ENCODE data around the gene GAS2. TPM values are rescaled to one million over a fixed set of nuclear protein-coding genes. Genes with fewer than 3 reads are reported as not detected.

The GAS2 gene
- total RNA-seq, 1 donor from 2014 or later, result 2.1 TPM

Other genes starting within 250 kb of the GAS2 start
- 4.2 and 5.6 TPM in 2 replicates for gene FANCF, start 40.8 kb upstream of the GAS2 start, total RNA-seq
- 3.3 and 4.9 TPM in 2 replicates for gene SVIP, start 163.2 kb downstream of the GAS2 start, total RNA-seq
- gene CCDC179, start 193.9 kb downstream of the GAS2 start, total RNA-seq, result not detected in 2 replicates